HG03521 (cell line): ENCODE data around the gene ARAP1.
A peak's percentile ranks its signal among the peaks of the same experiment; 100 is the strongest.
"Not testable (repeated sequence)": the region's sequence is repeated elsewhere in the genome, so short reads cannot be mapped to it uniquely, and the experiment has no call there.

Experiments
- ATAC-seq: cut with Tn5 transposase; IDR thresholded peaks from one replicate; pipeline ENCODE4 v1.9.1; 2021; ENCODE audit warnings: mild to moderate bottlenecking, moderate library complexity; ENCODE audit not compliant: unreplicated experiment

The ARAP1 gene

DNA sequence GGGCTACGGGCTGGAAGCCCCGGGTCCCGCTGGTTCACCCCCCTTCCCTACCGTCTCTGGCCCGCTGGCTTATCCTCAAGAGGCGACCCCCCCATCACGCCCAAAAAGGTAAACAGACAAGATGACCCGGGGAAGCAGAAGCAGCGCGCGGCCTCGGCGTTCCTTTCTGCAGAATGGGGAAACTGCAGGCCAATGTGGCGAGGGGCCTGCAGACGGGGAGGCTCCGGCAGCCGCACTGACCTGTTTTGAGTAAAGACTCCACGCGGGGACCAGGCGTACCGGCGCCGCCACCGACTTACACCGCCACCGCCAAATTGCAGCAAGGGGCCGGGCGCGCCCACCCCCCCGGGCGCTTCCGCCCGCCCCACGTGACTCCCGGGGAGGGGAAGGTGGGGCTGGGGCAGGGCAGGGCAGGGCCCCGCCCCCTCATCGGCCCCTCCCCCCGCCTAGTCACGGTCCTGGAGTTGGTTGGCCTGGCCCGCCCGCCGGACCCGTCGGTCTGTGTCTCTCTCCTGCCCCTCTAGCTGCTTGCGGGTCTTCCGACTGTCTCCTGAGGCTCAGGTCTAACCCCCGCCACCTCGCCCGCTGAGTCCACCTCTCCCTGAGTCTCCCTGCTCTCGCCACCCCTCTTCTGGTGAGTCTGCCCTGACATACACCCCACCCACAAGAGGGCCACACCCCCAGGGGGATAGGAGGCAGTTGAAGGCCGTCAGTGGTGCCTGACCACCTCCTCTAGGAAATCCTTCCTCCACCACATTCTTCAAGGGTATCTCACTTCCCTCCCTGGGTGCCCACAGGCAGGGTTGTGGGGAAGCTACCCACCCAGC, at the start of gene ARAP1:
Gene ARAP1 (minus strand): TSS at position 321 of the 827 bp plus-strand sequence. CDS start 25,280 bp downstream, outside the sequence.
- peak; percentile 55 for ATAC-seq

DNA sequence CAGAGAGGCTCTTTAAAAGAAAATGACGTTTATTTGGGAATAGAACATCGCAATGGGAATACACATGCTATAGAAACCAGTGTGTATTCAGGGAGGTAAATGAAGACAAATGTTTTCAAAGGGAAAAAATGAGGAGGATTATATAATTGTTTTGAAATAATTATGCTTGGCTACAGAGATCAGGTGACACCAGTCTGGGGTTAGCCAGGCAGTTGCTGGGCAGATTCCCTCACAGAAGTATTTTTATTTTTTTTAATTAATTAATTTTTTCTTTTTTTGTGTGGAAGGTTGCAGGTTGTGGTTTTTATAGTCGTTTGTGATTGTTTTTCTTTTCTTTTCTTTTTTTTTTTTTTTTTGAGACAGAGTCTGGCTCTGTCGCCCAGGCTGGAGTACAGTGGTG, 47.2 kb upstream of the ARAP1 start:
- ATAC-seq: no peak

DNA sequence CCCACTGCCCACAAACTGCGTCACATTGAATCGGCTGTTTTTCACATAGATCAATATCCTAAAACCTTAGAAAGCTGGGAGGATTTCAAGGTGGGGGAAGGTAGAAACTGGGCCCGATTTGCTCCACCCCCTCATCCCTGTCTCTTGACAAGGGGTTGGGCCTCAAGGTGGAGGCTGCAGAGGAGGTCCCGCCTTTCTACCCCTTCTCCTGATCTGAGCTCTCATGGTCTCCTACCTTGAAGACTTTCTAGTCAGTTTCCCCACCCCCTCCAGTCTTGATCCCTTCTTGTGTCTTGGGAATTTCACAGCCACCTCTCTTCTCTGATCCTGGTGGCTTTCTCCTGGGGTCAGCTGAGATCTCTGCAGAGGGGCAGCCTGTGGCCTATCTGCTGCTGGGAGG, 46.2 kb upstream of the ARAP1 start:
- ATAC-seq: no peak

DNA sequence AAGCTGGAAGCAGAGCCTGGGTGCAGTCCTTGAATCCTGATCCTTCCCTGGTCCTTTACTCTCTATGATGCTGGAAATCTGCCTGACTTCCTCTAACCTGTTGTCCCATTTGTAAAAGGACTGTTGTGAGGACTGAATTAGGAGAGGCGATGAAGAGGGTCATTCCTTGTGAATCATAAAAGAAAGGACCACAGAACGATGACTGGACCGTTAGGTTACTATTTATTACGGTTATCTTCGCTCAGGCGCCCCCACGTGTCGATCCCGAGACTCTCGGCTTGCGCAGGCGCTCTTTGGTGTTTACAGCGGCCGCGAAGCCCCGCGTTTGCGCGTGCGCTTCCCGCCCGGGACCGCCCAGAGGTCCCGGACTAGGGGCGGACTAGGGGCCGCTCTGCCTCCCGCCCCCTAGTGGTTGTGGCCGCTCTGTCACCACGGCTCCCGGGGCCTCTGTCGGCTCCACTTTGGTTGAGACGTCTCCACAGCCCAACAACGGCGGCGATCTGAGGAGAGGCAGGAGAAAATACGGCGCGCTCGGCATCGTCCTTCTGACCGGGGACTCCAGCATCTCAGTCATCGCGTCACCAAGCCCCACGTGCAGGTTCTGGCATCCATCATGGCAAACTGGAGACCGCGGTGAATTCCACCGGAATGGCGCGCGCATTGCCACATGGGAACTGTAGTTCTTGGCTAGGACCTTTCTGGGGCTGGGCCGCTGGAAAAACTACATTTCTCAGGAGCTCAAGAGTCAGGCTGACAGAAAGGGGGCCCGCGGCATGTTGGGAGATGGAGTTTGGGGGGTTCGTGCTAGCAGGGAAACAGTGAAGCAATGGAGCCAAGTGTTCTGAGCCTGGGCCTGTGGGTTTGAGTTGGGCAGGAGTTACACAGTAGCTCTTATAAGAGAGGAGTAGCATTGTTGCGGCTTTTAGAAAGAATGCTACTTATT, 41.5 kb upstream of the ARAP1 start, which contains the start of gene STARD10:
Gene STARD10 (minus strand): TSS at position 623 of the 943 bp plus-strand sequence. CDS start 12,866 bp downstream, outside the sequence.
- ATAC-seq: peak; percentile 94

DNA sequence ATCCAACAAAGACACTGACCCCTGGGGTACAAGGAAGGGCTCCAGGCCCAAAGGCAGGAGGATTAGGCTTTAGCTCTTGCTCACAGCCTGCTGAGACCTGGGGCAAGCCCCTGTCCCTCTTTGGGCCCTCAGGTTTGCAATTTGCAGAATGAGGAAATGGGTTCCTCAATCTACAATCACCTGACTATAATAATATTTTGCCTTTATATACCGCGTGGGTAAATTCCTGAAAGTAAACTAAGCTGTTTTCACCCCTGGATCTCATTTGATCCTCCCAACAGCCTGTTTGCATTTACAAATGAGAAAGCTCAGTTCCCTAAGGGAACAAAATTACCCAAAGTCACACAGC, 40.8 kb upstream of the ARAP1 start:
- no peak for ATAC-seq

DNA sequence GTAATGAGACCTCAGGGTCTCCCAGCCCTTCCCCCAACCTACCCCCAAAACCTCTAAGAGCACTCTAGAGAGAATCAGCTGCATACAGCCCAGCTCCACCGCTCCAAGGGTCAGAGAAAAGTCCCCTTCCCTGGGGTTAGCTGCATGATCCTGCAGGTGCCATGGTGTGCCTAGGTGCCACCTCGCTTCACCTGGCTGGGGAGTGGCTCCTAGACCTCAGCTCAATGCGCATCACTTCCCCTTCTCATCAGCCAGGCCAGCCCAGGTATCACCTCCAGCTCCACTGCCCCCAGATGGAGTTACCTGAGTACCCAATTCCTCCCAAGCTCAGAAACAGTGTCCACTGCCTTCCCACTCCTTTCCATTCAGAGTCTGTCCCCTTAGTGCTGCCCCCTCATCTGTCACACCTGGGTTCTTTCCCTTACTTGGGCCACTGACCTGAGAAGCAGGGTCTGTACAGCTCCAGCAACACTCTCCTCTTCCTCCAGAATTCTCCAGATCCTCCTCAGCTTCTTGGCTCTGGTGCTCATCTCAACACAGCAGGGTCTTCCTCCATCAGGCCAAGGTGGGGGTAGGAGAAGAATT, 40.3 kb upstream of the ARAP1 start:
- no peak for ATAC-seq

DNA sequence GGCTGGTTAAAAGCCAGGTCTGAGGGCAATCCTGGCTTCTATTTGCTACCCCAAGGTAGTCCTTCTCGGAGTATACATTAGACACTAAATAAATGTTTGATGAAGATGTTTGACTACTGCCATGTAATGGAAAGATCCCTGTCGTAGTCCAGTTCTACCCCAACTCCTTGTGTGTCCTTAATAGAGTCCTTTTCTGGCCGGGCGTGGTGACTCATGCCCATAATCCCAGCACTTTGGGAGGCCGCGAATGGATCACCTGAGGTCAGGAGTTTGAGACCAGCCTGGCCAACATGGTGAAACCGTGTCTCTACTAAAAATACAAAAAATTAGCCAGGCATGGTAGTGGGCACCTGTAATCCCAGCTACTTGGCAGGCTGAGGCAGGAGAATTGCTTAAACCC, 39.0 kb upstream of the ARAP1 start:
- not testable (repeated sequence) for ATAC-seq

DNA sequence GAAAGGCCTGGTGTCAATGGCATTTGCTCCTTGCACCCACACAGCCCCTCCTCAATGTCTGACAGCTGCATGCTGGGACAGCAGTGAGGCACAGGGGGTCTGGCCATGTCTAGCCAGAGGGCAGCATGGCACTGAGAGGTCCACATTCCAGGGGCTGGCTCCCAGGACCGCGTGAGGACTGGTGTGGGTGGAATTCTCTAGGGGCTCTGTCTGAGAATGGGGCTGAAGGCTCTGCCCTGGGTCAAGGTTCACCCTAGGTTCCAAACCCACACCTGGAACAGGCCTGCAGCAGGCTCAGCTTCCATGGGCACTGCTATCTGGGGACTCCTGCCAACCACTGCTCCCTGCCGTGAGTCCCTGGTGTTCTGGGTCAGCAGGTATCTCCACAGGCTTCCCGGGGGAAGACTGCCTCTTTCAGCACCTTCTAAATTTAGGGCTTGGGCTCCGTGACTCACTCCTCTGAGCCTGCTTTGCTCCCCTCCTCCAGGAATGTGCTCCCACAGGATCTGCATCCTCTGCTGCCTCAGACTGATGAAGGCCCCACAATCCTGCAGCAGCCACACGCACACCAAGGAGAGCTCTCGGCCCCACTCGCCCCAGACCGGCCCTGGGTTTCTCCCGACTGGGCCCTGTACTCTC, 37.4 kb upstream of the ARAP1 start:
- ATAC-seq: no peak

DNA sequence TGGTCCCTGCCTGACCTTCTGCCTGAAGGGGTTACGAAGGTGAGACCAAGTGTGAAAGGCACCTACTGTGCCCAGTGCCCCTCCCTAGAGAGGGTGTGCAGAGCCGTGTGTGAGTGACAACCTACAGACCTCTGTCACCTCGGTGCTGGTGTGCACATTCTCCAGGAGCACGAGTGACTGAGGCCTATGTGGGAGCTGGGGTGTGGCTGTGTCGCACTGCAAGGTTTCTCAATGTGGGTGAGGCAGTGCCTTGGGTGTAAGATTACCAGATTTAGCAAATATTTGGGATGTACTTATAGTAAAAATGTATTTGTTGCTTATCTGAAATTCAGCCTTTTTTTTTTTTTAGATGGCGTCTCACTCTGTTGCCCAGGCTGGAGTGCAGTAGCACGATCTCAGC, 36.0 kb upstream of the ARAP1 start:
- ATAC-seq: no peak

DNA sequence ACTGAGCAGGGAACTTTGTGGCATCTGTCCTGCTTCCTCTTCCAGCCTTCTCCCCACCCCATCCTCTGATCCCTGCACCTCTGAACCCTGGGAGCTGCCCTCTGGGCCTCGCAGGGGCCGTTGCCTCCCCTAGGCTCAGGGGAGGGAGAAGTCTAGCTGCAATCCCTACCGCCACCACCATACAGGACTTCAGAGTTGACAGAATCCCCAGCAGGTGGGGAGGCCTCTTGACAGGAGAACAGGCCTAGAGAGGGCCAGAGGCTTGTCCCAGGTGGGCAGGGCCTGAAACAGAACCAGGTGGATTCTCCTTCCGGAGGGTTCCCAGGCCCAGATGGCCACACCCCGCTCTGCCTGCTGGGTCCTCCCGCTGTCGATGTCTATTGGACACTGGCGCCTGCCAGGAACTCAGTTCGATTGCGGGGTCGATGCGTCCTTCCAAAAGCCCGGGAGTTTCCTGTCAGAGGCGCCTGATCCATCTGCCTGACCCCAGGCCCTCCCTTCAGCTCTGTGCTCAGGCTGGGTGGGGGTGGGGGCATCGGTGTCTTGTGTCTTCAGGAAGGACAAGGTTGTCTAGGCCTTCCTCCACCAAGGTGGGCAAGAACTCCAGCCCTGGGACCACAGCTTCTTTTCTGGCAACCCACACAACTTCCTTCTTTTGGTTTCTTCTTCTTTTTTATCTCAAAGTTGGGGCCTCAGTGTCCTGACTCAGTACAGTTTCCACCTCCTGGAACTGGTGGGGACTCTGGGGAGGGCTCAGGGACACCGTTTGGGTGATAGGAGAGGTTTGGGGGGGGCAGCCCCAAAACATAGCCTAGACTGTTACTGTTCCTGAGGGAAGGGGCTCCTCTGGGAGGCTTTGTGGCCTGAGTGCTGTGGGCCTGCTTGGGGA, 35.3 kb upstream of the ARAP1 start:
- peak; percentile 75 for ATAC-seq

DNA sequence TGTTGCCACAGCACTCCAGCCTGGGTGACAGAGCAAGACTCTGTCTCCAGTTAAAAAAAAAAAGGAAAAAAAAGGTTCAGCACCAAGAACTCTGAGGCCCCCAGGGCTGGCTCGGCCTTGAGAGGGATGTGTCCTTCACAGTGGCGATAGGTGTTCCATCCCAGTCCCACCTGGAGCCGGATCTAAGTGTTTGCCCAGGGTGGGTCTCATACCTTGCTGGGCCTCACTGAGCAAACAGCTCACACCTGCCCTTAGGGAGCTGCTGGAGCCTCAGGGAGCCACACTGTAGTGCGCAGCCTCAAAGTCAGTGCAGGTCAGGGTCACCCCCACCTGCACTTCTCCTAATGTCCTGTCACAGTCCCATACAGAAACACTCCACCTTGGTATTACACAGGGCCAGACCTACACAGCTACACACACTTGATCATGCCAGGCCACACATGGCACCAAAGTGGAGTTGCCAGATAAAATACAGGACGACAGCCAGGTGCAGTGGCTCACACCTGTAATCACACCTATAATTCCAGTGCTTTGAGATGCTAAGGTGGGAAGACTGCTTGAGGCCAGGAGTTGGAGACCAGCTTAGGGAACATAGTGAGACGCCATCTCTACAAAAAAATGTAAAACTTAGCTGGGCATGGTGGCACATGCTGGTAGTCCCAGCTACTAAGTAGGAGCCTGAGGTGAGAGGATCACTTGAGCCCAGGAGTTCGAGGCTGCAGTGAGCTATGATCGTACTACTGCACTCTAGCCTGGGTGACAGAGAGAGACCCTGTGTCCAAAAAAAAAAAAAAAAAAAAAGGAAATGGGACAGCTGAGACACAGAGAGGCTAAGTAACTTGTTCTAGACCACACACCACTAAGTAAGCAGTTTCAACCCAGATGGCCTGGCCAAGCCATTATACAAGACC, 34.4 kb upstream of the ARAP1 start:
- ATAC-seq: no peak

DNA sequence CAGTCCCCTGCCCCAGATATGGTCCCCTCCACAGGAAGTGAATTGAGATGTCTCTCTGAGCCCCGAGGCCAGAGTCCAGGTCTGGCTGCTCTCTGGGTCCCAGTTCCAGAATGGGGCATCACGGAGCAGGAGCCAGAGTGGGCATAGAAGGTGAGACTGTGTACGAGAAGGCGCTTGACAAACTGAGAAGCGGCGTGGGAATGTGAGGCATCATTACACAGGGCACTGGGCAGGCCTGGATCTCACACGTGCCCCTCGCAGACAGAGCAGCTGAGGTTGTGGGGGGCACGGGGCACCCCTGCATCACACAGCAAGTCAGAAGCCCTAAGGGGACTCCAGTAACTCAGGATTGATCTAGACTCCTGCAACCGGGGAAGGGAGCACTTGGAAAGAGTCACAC, 32.5 kb upstream of the ARAP1 start:
- no peak for ATAC-seq

DNA sequence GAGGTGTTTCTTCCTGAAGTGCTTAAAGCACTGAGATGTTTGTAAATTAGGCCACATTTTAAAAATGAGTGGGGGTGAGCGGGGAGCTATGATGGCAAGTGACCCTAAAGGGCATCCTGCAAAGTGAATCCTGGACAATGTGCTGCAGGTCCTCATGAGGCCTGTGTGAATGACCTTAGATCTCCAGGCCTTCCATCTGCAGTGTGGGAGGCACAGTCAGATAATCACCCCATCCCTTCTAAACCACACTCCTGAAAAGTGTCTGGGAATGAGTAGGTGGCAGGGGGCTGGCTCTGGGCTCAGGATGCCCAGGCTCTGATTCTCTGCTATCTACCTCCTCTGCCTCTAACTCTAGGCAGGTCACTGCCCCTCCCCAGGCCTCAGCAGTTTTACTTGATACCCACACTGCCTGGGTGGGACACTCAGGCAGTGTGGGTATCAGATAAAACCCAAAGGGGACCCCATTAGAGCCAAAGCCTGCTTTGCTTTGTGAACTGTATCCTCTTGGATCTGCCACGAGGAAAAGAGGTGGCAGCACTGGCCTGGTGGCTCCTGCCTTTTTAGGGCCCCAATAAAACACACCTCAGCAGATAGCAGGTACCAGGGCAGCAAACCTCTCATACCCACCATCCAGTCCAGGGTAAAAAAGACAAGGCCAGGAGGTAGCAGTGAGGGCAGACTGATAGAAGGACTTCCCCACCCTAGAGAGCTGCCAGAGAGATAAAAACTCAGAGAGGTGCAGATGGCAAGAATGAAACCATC, 31.1 kb upstream of the ARAP1 start:
- no peak for ATAC-seq

DNA sequence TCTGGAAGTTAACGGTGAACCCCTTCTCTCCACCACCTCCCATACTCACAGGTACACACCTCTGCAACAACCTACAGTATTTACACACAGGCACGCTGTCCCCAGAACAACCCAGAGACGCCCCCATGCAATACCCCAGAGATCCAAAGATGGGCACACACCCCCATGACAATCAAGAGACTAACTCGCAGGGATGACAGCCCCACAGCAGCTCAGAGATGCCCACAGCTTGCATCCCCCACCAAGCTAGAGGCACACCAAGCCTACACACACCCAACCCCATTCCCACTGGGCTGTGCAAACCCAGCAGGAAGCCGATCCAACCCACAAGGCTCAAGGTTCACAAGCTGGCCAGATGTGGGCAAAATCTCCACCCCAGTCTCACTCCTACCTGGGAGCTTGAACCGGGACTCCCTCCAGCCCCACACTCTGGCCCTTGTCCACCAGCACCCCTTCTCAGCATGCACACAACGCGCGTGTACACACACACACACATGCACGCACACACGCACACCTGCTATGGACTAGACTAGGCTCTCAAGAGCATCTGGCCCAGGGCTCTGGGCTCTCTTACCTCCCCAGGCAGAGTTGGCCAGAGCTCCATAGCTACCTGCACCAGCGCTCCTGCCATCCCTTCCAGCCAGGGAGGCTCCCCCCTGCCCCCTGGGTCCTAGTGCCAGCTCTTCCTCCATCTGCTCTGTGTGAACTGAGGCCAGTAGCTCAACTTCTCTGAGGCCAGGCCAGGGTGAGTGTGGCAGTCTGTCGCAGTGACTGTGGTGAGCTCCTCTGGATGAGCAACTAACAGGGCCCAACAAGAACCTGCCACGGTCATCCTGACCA, 30.1 kb upstream of the ARAP1 start:
- ATAC-seq: no peak

DNA sequence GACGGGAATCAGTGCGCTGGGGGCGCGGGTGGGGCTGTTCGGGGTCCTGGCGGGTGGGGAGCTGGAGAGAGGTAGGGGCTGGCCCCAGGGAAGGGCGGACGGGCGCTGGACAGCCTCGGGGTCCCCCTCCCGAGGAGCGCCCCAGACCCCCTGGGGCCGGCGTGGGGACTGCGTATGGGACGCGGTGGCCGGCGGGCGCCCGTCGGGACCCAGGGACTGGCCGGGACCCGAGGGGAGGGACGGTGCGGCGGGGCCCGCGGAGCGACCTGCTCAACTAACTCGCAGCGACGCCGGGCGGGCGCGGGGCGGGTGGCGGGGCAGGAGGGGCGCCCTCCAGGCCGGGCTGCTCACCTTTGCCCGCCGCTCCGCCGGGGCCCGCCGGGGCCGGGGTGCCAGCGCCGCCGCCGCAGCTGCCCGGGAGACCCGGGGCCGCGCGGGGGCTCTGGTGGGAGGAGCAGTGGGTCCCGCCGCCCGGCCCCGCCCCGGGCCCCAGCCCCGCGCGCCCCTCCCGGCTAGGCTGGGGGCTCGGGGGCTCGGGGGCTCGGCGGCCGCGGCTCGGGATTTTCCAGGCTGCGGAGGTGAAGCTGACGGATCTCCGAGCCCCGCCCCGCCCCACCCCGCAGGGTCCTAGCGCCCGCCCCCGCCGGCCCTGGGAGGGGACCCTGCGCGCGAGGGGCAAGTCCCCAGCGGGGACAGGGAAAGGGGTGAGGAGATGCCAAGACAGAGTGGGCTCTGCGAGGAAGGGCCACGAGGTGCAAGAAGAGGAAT, 29.3 kb upstream of the ARAP1 start:
- ATAC-seq: no peak

DNA sequence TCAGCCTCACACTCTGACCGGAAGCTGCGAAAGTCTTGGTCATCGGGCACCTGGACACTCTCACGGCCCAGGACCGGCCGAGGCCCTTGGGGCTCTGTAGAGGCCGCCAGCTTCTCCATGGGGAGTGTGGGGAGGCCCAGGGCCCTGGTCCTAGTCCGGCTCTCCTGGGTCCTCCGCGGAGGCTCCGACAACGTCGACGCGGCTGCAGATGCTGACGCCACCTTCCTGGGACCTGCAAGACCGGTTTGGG, 28.8 kb upstream of the ARAP1 start:
- no peak for ATAC-seq
